ENCODE data around the gene PPM1N. TPM values are rescaled to one million over a fixed set of nuclear protein-coding genes. Genes with fewer than 3 reads are reported as not detected.

Gene PPM1N
- polyA plus RNA-seq, 4 donors: 0.22 to 0.62 (median 0.34) TPM

GRCh38 chr19:45469945-45470761, 28.1 kb upstream of the PPM1N start:
- DNase-seq (ENCODE audit: low read depth in 4 of 4, low spot score in 2 of 4): no peak

DNA sequence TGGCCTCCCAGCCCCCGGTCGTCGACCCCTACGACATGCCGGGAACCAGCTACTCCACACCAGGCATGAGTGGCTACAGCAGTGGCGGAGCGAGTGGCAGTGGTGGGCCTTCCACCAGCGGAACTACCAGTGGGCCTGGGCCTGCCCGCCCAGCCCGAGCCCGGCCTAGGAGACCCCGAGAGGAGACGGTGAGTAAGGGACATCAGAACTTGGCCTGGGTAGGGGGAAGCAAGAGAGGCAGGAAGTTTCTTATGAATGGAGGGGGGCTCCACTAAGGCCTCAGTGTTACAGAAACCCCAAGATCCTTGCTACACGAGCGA, 27.5 kb upstream of the PPM1N start:
- no peak for DNase-seq (ENCODE audit: low read depth in 4 of 4, low spot score in 2 of 4)

DNA sequence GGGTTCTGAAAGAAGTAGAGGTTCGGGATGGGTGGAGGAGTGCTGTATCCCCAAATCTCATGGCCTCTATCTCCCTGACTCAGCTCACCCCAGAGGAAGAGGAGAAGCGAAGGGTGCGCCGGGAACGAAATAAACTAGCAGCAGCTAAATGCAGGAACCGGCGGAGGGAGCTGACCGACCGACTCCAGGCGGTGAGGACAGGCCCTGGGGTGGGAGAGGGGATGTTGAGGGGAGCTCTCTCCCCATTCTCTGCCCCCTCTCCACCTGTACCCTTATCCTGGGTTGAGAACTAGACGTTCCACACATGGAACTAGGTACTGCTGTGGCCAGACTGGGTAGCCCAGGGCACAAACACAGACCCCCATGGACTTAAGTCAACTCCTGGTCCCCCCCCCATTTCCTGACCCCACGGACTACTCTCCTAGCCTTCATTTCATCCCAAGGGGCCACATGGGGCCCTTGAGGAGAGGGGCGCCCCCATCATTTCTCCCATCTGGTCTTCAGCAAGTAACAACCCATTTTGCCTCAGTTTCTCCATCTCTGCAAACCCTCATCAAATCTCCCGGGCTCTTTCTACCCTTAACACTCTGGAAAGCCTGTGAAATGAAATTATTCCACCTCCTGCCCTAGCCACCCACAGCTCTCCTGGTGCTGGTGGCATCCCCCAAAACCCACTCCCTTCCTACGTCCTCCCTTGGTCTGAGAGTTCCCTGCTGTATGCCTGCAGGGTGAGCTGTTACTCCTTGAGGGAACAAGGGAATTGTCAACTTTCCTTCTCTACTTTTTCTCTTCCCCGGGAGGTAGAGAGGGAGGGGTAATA, 26.9 kb upstream of the PPM1N start:
- no peak for DNase-seq (ENCODE audit: low read depth in 4 of 4, low spot score in 2 of 4)

GRCh38 chr19:45471931-45472562, 26.2 kb upstream of the PPM1N start:
- no peak for DNase-seq (ENCODE audit: low read depth in 4 of 4, low spot score in 2 of 4)

GRCh38 chr19:45472563-45473366, 25.5 kb upstream of the PPM1N start:
- no peak for DNase-seq (ENCODE audit: low read depth in 4 of 4, low spot score in 2 of 4)

DNA sequence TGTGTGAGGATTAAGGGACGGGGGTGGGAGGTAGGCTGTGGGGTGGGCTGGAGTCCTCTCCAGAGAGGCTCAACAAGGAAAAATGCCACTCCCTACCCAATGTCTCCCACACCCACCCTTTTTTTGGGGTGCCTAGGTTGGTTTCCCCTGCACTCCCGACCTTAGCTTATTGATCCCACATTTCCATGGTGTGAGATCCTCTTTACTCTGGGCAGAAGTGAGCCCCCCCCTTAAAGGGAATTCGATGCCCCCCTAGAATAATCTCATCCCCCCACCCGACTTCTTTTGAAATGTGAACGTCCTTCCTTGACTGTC, 24.9 kb upstream of the PPM1N start:
- DNase-seq (ENCODE audit: low read depth in 4 of 4, low spot score in 2 of 4): no peak

DNA sequence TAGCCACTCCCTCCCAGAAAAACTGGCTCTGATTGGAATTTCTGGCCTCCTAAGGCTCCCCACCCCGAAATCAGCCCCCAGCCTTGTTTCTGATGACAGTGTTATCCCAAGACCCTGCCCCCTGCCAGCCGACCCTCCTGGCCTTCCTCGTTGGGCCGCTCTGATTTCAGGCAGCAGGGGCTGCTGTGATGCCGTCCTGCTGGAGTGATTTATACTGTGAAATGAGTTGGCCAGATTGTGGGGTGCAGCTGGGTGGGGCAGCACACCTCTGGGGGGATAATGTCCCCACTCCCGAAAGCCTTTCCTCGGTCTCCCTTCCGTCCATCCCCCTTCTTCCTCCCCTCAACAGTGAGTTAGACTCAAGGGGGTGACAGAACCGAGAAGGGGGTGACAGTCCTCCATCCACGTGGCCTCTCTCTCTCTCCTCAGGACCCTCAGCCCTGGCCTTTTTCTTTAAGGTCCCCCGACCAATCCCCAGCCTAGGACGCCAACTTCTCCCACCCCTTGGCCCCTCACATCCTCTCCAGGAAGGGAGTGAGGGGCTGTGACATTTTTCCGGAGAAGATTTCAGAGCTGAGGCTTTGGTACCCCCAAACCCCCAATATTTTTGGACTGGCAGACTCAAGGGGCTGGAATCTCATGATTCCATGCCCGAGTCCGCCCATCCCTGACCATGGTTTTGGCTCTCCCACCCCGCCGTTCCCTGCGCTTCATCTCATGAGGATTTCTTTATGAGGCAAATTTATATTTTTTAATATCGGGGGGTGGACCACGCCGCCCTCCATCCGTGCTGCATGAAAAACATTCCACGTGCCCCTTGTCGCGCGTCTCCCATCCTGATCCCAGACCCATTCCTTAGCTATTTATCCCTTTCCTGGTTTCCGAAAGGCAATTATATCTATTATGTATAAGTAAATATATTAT, 24.3 kb upstream of the PPM1N start:
- no peak for DNase-seq (ENCODE audit: low read depth in 4 of 4, low spot score in 2 of 4)

- no peak for DNase-seq (ENCODE audit: low read depth in 4 of 4, low spot score in 2 of 4)
Observed at GRCh38 chr19:45474606-45475521, 23.4 kb upstream of the PPM1N start.

DNA sequence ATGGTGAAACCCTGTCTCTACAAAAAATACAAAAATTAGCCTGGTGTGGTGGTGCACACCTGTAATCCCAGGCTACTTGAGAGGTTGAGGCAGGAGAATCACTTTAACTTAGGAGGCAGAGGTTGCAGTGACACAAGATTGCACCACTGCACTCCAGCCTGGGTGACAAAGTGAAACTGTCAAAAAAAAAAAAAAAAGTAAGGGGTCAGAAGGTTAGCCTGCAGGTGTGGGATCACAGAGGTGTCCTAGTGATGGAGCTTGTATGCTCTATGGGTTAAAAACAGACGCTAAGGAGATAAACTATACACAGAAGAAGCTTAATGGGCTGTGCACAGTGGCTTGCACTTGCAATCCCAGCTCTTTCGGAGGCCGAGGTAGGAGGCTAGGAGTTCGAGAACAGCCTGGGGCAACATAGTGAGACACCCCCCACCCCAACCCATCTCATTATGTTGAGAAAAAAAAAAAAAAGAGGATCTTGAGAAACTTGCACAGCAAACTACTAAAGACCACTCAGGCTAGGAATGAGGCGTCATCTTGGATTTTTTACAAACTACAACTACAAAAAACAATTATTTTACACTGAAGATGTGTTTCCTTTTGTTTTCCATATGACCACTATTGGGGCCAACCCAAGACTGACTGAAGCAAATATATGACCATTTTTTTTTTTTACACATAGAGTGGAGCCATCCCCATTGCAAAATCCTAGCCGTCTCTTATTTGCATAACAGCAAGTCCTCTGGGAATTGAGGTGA, 22.5 kb upstream of the PPM1N start:
- DNase-seq (ENCODE audit: low read depth in 4 of 4, low spot score in 2 of 4): no peak

DNA sequence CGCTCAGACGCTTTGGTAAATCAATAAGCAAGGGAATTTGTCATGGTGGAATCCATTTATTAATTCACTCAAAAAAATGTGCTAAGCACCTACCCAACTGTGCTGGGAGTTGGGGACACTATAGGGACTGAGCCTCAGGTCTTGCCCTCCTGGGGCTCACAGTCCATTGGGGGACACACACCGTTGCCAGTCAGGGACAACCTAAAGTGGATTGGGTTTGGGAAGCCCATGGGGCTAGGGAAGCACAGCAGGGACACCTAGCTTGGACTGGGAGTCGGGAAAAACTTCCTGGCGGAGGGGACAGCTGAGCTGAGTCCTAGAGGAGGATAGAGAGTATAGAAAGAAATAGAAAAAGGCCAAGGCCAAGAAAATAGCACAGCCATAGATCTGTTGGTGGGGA, 21.9 kb upstream of the PPM1N start:
- no peak for DNase-seq (ENCODE audit: low read depth in 4 of 4, low spot score in 2 of 4)

DNA sequence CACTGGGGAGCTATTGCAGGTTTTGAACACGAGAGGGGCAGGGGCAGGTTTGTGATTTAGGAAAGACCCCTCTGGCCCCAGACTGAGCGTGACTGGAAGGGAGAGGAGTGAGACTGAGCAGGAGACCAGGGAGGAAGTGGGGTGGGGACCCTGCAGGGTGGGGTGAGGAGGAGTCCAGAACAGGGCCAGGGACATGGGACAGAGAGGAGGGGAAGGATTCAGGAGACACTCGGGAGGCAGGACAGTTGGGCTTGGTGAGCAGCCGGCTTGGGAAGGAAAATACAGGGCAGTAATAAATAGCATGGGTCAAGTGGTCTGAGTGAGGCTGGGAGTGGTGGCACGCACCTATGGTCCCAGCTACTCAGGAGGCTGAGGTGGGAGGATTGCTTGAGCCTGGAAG, 21.1 kb upstream of the PPM1N start:
- no peak for DNase-seq (ENCODE audit: low read depth in 4 of 4, low spot score in 2 of 4)

DNA sequence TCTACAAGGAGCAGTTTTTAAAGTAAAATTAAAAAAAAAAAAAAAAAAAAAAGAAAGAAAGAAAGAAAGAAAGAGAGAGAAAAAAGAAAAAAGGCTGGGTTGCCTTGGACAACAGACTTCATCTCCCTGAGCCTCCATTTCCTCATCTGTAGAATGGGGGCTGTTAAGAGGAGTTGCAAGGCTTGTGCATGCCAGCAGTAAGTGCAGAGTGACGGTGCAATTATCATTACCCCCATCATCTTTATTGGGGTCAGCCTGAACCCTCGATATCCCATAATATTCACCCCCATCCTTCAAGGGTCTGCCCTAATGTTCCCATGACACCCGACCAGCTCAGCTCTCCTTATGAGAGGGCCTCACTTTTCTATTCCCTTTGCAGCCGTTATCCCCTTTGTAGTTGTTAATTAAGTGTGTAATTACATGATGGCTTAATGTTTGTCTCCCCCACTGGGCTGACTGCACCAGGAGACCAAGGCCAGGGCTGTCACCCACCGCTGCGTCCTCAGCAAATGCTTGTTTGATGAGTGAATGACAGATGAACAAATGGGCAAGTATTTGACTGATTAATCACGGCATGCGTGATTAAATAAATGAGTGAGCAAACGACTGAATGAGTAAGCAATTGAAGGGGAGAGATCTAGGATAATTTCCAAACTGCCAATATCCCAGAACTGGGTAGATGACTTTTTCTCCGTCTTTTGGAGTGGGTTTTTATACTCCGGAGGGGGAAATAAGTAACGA, 20.4 kb upstream of the PPM1N start:
- no peak for DNase-seq (ENCODE audit: low read depth in 4 of 4, low spot score in 2 of 4)

DNA sequence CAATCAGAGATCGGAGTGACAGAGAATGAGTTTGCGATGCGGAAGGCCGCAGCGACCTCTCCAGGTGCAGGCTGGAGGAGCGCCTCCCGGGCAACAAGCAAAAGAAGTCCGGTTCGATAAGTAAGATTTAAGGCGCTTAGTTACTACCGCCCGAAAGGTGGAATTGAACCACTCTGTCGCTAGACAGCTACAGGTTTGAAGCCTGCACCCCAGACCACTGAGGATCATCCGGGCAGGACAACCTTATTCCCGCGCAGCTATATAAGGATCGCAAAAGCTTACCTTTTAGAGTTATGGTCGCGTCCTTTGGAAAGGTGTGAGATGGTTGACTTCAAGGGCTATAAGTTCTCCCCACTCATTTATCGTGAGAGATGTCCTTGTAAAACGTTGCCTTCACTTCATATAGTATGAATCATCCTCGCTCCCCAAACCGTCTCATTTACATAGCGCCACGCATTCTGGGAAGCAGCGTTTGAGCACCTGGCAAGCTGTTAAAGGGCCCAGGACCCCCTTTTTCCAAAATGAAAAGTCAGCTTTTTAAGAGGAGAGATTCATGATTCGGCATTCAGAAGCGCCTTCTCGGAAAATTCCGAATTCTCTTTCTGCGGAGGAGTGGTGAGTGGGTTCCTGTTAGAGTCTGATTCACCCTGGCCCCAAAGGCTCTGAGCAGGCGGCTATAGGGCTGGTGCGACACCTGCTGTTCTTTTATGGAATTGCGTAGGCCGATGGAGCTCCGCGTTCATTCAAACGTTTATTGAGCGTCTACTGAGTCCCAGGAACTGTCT, 19.6 kb upstream of the PPM1N start:
- DNase-seq (ENCODE audit: low read depth in 4 of 4, low spot score in 2 of 4): peak in 3 of 4 donors; percentile 85 to 100 (median 88)

DNA sequence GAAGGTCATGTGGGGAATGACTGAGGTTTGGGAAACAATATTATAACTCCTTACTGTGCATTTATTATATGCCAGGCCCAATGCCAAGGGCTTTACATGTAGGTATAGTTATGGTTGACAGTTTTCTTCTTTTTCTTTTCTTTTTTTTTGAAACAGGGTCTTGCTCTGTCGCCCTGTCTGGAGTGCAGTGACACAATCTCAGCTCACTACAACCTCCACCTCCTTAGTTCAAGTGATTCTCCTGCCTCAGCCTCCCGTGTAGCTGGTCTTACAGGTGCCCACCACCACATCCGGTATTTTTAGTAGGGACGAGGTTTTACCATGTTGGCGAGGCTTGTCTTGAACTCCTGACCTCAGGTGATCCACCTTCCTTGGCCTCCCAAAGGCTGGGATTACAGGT, 15.2 kb upstream of the PPM1N start:
- no peak for DNase-seq (ENCODE audit: low read depth in 4 of 4, low spot score in 2 of 4)

- DNase-seq (ENCODE audit: low read depth in 4 of 4, low spot score in 2 of 4): no peak
Observed at GRCh38 chr19:45484273-45484945, 13.8 kb upstream of the PPM1N start.
